Measurements from ENCODE around the gene MDN1. TPM values are rescaled to one million over a fixed set of nuclear protein-coding genes. Genes with fewer than 3 reads are reported as not detected.
"Not testable (repeated sequence)": the region's sequence is repeated elsewhere in the genome, so short reads cannot be mapped to it uniquely, and the experiment has no call there.

Gene MDN1
- total RNA-seq, 1 experiment from 2014 or later = 3.8 TPM

- DNase-seq (ENCODE audit: low read depth) = no peak
- in situ Hi-C loops (cut with HindIII; ENCODE audit: low pct_unique_long_range_greater_than_20kb, low sequenced_read_pairs) = no loop called here
Measured at GRCh38 chr6:89828988-89829471, 9.4 kb upstream of the MDN1 start.

GRCh38 chr6:89828475-89828987 is 8.9 kb upstream of the MDN1 start:
- in situ Hi-C loops (cut with HindIII; ENCODE audit: low pct_unique_long_range_greater_than_20kb, low sequenced_read_pairs); DNase-seq (ENCODE audit: low read depth): not testable (repeated sequence)

- in situ Hi-C loops (cut with HindIII; ENCODE audit: low pct_unique_long_range_greater_than_20kb, low sequenced_read_pairs) = no loop called here
- DNase-seq (ENCODE audit: low read depth) = no peak
Measured at GRCh38 chr6:89826029-89826528, 6.5 kb upstream of the MDN1 start.

- DNase-seq (ENCODE audit: low read depth) = no peak
- in situ Hi-C loops (cut with HindIII; ENCODE audit: low pct_unique_long_range_greater_than_20kb, low sequenced_read_pairs) = no loop called here
Measured at GRCh38 chr6:89818977-89819335, 638 bp downstream of the MDN1 start.

- in situ Hi-C loops (cut with HindIII; ENCODE audit: low pct_unique_long_range_greater_than_20kb, low sequenced_read_pairs) = no loop called here
- no peak for DNase-seq (ENCODE audit: low read depth)
Measured at GRCh38 chr6:89817481-89817880, 2.1 kb downstream of the MDN1 start.

- in situ Hi-C loops (cut with HindIII; ENCODE audit: low pct_unique_long_range_greater_than_20kb, low sequenced_read_pairs); DNase-seq (ENCODE audit: low read depth): not testable (repeated sequence)
Measured at GRCh38 chr6:89813422-89813821, 6.2 kb downstream of the MDN1 start.

GRCh38 chr6:89807581-89807980 is 12.0 kb downstream of the MDN1 start:
- in situ Hi-C loops (cut with HindIII; ENCODE audit: low pct_unique_long_range_greater_than_20kb, low sequenced_read_pairs) = no loop called here
- no peak for DNase-seq (ENCODE audit: low read depth)

- no peak for DNase-seq (ENCODE audit: low read depth)
- in situ Hi-C loops (cut with HindIII; ENCODE audit: low pct_unique_long_range_greater_than_20kb, low sequenced_read_pairs) = no loop called here
Measured at GRCh38 chr6:89805814-89806371, 13.7 kb downstream of the MDN1 start.

GRCh38 chr6:89803271-89803670 is 16.3 kb downstream of the MDN1 start:
- in situ Hi-C loops (cut with HindIII; ENCODE audit: low pct_unique_long_range_greater_than_20kb, low sequenced_read_pairs) = no loop called here
- DNase-seq (ENCODE audit: low read depth) = peak; percentile 8

- in situ Hi-C loops (cut with HindIII; ENCODE audit: low pct_unique_long_range_greater_than_20kb, low sequenced_read_pairs) = no loop called here
- DNase-seq (ENCODE audit: low read depth) = no peak
Measured at GRCh38 chr6:89799756-89800155, 19.8 kb downstream of the MDN1 start.

GRCh38 chr6:89799096-89799495 is 20.5 kb downstream of the MDN1 start:
- in situ Hi-C loops (cut with HindIII; ENCODE audit: low pct_unique_long_range_greater_than_20kb, low sequenced_read_pairs) = no loop called here

GRCh38 chr6:89797317-89797716 is 22.3 kb downstream of the MDN1 start:
- DNase-seq (ENCODE audit: low read depth) = no peak
- in situ Hi-C loops (cut with HindIII; ENCODE audit: low pct_unique_long_range_greater_than_20kb, low sequenced_read_pairs) = no loop called here

More at GRCh38 chr6:89799096-89799495, 20.5 kb downstream of the MDN1 start:
- DNase-seq (ENCODE audit: low read depth) = no peak

GRCh38 chr6:89794324-89794723 is 25.3 kb downstream of the MDN1 start:
- in situ Hi-C loops (cut with HindIII; ENCODE audit: low pct_unique_long_range_greater_than_20kb, low sequenced_read_pairs) = no loop called here
- DNase-seq (ENCODE audit: low read depth) = no peak

- in situ Hi-C loops (cut with HindIII; ENCODE audit: low pct_unique_long_range_greater_than_20kb, low sequenced_read_pairs) = no loop called here
- no peak for DNase-seq (ENCODE audit: low read depth)
Measured at GRCh38 chr6:89793586-89793985, 26.0 kb downstream of the MDN1 start.

- DNase-seq (ENCODE audit: low read depth) = peak; percentile 37
- in situ Hi-C loops (cut with HindIII; ENCODE audit: low pct_unique_long_range_greater_than_20kb, low sequenced_read_pairs) = no loop called here
Measured at GRCh38 chr6:89792881-89793280, 26.7 kb downstream of the MDN1 start.

- in situ Hi-C loops (cut with HindIII; ENCODE audit: low pct_unique_long_range_greater_than_20kb, low sequenced_read_pairs) = no loop called here
- no peak for DNase-seq (ENCODE audit: low read depth)
Measured at GRCh38 chr6:89790403-89790802, 29.2 kb downstream of the MDN1 start.

- DNase-seq (ENCODE audit: low read depth) = no peak
- in situ Hi-C loops (cut with HindIII; ENCODE audit: low pct_unique_long_range_greater_than_20kb, low sequenced_read_pairs) = no loop called here
Measured at GRCh38 chr6:89789980-89790379, 29.6 kb downstream of the MDN1 start.

GRCh38 chr6:89787660-89788328 is 31.8 kb downstream of the MDN1 start:
- DNase-seq (ENCODE audit: low read depth) = no peak
- in situ Hi-C loops (cut with HindIII; ENCODE audit: low pct_unique_long_range_greater_than_20kb, low sequenced_read_pairs) = no loop called here

- in situ Hi-C loops (cut with HindIII; ENCODE audit: low pct_unique_long_range_greater_than_20kb, low sequenced_read_pairs) = no loop called here
- DNase-seq (ENCODE audit: low read depth) = no peak
Measured at GRCh38 chr6:89786970-89787369, 32.6 kb downstream of the MDN1 start.

- in situ Hi-C loops (cut with HindIII; ENCODE audit: low pct_unique_long_range_greater_than_20kb, low sequenced_read_pairs) = no loop called here
- DNase-seq (ENCODE audit: low read depth) = no peak
Measured at GRCh38 chr6:89784838-89785237, 34.8 kb downstream of the MDN1 start.
